Measurements from ENCODE around the gene HILPDA. TPM values are rescaled to one million over a fixed set of nuclear protein-coding genes. Genes with fewer than 3 reads are reported as not detected.

The HILPDA gene
- total RNA-seq, 2 experiments from 2014 or later, result 1.7 TPM

GRCh38 chr7:128434413-128435326, 21.0 kb upstream of the HILPDA start:
- TF ChIP-seq, protein P1, sequence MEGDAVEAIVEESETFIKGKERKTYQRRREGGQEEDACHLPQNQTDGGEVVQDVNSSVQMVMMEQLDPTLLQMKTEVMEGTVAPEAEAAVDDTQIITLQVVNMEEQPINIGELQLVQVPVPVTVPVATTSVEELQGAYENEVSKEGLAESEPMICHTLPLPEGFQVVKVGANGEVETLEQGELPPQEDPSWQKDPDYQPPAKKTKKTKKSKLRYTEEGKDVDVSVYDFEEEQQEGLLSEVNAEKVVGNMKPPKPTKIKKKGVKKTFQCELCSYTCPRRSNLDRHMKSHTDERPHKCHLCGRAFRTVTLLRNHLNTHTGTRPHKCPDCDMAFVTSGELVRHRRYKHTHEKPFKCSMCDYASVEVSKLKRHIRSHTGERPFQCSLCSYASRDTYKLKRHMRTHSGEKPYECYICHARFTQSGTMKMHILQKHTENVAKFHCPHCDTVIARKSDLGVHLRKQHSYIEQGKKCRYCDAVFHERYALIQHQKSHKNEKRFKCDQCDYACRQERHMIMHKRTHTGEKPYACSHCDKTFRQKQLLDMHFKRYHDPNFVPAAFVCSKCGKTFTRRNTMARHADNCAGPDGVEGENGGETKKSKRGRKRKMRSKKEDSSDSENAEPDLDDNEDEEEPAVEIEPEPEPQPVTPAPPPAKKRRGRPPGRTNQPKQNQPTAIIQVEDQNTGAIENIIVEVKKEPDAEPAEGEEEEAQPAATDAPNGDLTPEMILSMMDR (IDR thresholded peaks at IDR 0.05), result no peak
- no peaks in the 10 kb centered on the region for H3K9me3 Mint-ChIP-seq
- peaks cover 0 to 10% of the 10 kb centered on the region in 2 experiments for H3K27me3 ChIP-seq (ENCODE audit: control insufficient read depth in 1 of 2, insufficient read depth in 2 of 2, low read length in 2 of 2)
- no peak overlapping the region for H3K4me3 ChIP-seq (ENCODE audit: low read length)
- no peak overlapping the region for H3K4me3 Mint-ChIP-seq
- no peaks in the 10 kb centered on the region for H3K4me1 ChIP-seq (ENCODE audit: insufficient read depth, low read length)
- no peaks in the 10 kb centered on the region for H3K36me3 Mint-ChIP-seq (ENCODE audit: low read depth)
- intact Hi-C loops (cut with DNase I, micrococcal nuclease), result no loop called here
- H3K27ac ChIP-seq (ENCODE audit: low read depth in 1 of 2, low read length in 2 of 2), result no peak overlapping the region
- H3K27me3 Mint-ChIP-seq, result peaks cover 4% of the 10 kb centered on the region
- no peaks in the 10 kb centered on the region for H3K36me3 ChIP-seq (ENCODE audit: insufficient read depth, low read length)
- POLR2A ChIA-PET, result no interaction called here
- ATAC-seq (ENCODE audit: poor library complexity) (no peak), DNase-seq (no peak)
- CTCF ChIA-PET, result interaction anchor here (0.6 to 5.3 kb wide), 4 partner anchors 9 to 25 kb away, joined by 3 to 39 read pairs (median 4); no protein-coding TSS in a partner anchor
- no peaks in the 10 kb centered on the region for H3K4me1 Mint-ChIP-seq (ENCODE audit: low read depth)
- no peak overlapping the region for H3K27ac Mint-ChIP-seq
- H3K9me3 ChIP-seq (ENCODE audit: control insufficient read depth in 1 of 2, insufficient read depth in 1 of 2, low read length in 2 of 2), result no peaks in the 10 kb centered on the region

GRCh38 chr7:128435327-128435686, 20.4 kb upstream of the HILPDA start:
- intact Hi-C loops (cut with DNase I, micrococcal nuclease), result no loop called here
- Mint-ChIP-seq H3K9me3 (no peaks in the 10 kb centered on the region), H3K4me3 (no peak overlapping the region), H3K27ac (no peak overlapping the region), H3K36me3 (ENCODE audit: low read depth) (no peaks in the 10 kb centered on the region), H3K4me1 (ENCODE audit: low read depth) (no peaks in the 10 kb centered on the region), H3K27me3 (peaks cover 3% of the 10 kb centered on the region)
- TF ChIP-seq, protein P1 (IDR thresholded peaks at IDR 0.05), result no peak
- no peaks in the 10 kb centered on the region for H3K36me3 ChIP-seq (ENCODE audit: insufficient read depth, low read length)
- H3K27ac ChIP-seq (ENCODE audit: low read depth in 1 of 2, low read length in 2 of 2), result no peak overlapping the region
- CTCF ChIA-PET, result interaction anchor here (1.3 kb wide), 2 partner anchors 8 to 10 kb away, joined by 4 read pairs; no protein-coding TSS in a partner anchor
- no peaks in the 10 kb centered on the region for H3K4me1 ChIP-seq (ENCODE audit: insufficient read depth, low read length)
- DNase-seq, result no peak
- ATAC-seq (ENCODE audit: poor library complexity), result no peak
- POLR2A ChIA-PET, result no interaction called here
- H3K9me3 ChIP-seq (ENCODE audit: control insufficient read depth in 1 of 2, insufficient read depth in 1 of 2, low read length in 2 of 2), result no peaks in the 10 kb centered on the region
- H3K27me3 ChIP-seq (ENCODE audit: control insufficient read depth in 1 of 2, insufficient read depth in 2 of 2, low read length in 2 of 2), result peaks cover 0 to 10% of the 10 kb centered on the region in 2 experiments
- H3K4me3 ChIP-seq (ENCODE audit: low read length), result no peak overlapping the region

DNA sequence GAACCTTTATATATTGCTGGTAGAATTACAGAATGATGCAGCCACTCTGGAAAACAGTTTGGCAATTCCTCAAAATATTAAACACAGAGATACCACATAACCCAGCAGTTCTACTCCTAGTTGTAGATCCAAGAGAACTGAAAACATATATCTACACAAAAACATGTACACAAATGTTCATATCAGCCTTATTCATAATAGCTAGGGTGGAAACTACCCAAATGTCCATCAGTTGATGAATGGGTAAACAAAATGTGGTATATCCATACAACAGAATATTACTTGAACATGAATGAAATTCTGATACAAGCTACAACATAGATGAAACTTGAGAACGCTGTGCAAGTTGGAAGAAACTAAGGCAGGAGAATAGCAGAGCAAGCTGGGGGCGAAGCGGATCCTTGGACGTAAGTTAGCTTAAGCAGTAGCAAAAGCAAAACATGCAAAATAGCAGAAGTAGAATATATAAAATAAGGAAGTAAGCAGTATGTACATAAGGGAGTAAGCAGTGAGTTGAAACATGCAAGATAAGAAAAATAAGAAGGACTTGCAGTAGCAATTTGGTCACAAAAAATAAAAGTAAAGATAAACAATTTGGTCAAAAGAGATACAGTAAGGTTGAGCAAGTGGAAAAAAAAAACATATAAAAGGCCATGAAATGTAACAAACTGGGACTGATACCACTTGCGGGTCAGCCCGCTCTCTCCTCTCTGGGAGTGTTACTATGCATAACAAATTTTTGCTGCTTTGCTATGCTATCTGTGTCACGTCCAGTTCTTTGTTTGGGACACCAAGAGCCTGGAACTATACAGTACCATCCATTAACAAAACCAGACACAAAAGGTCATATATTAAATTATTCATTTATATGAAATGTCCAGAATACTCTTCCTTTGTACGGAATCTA, 18.0 kb upstream of the HILPDA start:
- no peak overlapping the region for H3K27ac ChIP-seq (ENCODE audit: low read depth in 1 of 2, low read length in 2 of 2)
- no peak for ATAC-seq (ENCODE audit: poor library complexity)
- POLR2A ChIA-PET, result no interaction called here
- Mint-ChIP-seq H3K9me3 (no peaks in the 10 kb centered on the region), H3K4me3 (no peak overlapping the region), H3K4me1 (ENCODE audit: low read depth) (no peaks in the 10 kb centered on the region), H3K27me3 (no peaks in the 10 kb centered on the region), H3K36me3 (ENCODE audit: low read depth) (no peaks in the 10 kb centered on the region), H3K27ac (no peak overlapping the region)
- CTCF ChIA-PET, result interaction anchor here (1.4 kb wide), 1 partner anchor 22 kb away, joined by 5 read pairs; no protein-coding TSS in a partner anchor
- no peaks in the 10 kb centered on the region for H3K36me3 ChIP-seq (ENCODE audit: insufficient read depth, low read length)
- no peaks in the 10 kb centered on the region for H3K9me3 ChIP-seq (ENCODE audit: control insufficient read depth in 1 of 2, insufficient read depth in 1 of 2, low read length in 2 of 2)
- H3K27me3 ChIP-seq (ENCODE audit: control insufficient read depth in 1 of 2, insufficient read depth in 2 of 2, low read length in 2 of 2), result peaks cover 0 to 2% of the 10 kb centered on the region in 2 experiments
- intact Hi-C loops (cut with DNase I, micrococcal nuclease), result no loop called here
- H3K4me3 ChIP-seq (ENCODE audit: low read length), result no peak overlapping the region
- TF ChIP-seq, protein P1 (IDR thresholded peaks at IDR 0.05), result no peak
- H3K4me1 ChIP-seq (ENCODE audit: insufficient read depth, low read length), result no peaks in the 10 kb centered on the region
- no peak for DNase-seq
